Measurements from ENCODE around the gene UGT1A8.
A peak's percentile ranks its signal among the peaks of the same experiment; 100 is the strongest.
"Not testable (repeated sequence)": the region's sequence is repeated elsewhere in the genome, so short reads cannot be mapped to it uniquely, and the experiment has no call there.

Gene UGT1A8

DNA sequence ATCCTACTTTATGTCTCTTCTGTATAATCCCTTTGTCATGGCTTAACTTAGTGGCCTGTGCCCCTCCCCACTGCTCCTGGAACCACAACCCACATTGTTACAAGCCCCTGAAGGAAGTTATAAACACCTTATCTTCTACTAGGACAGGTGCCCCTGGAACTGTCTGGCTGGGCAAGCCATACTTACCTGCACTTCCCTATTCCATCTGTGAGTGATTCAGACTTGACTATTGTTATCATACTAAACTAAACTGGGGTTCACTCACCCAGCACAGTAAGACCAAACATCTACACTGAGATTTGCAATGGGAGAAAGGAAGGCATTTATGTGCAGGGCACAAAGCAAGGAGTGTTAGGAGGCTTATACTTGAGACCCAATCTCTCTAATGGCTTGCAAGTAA, 71.6 kb downstream of the UGT1A8 start:
- DNase-seq, result no peak

GRCh38 chr2:233689501-233689900, 72.1 kb downstream of the UGT1A8 start:
- no peak for DNase-seq

DNA sequence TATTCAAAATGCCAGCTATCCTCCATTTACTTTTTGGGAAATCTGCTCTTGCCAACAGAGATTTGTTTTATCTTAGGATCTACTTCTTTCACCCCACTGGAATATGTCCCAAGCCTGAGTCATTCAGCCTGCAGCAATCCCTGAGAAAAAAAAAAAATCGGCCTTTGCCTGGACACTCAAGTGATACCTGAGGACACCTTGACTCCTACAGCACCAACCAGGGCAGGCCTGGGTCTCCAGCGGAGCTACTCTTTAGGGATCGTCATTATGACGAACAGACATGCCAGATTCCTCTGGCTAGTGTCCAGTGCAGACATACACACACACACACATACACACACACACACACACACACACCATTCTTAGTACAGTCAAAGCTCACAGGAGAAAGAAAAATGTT, 73.0 kb downstream of the UGT1A8 start:
- DNase-seq, result no peak

DNA sequence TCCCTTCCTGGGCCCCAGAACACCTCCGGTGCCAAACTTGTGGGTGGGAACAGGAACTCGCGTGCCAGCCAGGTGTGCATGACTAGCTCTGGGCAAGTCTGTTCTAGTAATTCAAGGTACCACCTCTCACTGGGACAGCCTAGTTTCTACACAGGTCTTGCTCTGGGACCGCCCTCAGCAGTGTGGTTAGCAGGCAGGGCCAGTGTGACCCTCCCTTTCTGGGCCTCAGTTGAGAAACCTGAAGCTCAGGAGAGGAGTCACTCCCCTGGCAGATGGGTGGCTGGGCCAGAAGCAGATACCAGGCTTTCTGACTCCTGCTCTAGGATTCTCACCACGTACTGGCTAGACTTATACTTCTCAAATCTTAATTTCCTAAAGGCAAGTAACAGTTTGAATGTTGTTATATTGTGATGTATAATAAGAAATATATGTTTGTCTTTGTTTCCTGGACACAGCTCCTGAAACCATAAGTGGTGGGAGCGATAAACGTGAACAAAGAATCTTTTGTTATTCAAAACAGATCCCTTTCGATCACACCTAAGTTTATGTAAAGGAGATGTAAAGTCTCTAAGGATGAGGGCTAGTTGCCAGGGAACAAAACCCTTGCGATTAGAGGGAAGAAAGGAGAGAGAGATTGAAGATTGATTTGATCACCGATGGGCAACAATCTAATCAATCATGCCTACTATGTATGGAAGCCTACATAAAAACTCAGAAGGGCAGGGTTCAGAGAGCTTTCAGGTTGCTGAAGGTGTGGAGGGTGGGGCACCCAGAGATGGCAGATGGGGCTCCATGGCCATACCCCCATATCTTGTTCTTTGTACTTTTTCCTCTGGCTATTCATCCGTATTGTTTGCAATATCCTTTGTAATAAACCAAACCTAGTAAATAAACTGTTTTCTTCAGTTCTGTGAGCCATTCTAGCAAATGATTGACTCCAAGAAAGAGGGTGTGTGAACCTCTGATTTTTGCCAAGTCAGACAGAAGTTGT, 74.3 kb downstream of the UGT1A8 start:
- no peak for DNase-seq

GRCh38 chr2:233692648-233693047, 75.2 kb downstream of the UGT1A8 start, which contains the start of gene UGT1A6:
Gene UGT1A6 (plus strand): TSS chr2:233692890. CDS start chr2:233693005, 115 bp downstream.
- DNase-seq, result no peak

GRCh38 chr2:233693963-233694362, 76.5 kb downstream of the UGT1A8 start:
- no peak for DNase-seq

DNA sequence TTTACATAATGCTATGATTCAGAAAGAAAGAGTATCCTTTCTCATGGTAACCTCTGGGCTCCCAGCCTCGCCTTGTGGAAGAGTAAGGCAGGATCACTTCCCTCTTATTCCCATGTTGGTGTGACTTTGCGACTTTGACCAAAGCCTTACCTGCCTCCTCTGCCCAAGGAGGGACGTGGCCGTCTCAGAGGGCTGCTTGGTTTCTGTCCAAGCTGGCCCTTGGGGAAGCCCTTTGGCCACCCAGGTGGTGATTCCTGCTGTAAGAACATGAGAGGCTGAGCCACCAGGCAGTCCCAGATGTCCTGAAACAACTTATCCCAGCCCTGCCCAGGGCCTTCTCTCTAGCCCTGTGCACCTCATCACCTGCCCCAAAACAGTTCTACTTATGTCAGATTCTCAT, 81.3 kb downstream of the UGT1A8 start:
- DNase-seq, result no peak

GRCh38 chr2:233699424-233700027, 82.1 kb downstream of the UGT1A8 start:
- no peak for DNase-seq

- no peak for DNase-seq
Observed at GRCh38 chr2:233700028-233700635, 82.7 kb downstream of the UGT1A8 start.

DNA sequence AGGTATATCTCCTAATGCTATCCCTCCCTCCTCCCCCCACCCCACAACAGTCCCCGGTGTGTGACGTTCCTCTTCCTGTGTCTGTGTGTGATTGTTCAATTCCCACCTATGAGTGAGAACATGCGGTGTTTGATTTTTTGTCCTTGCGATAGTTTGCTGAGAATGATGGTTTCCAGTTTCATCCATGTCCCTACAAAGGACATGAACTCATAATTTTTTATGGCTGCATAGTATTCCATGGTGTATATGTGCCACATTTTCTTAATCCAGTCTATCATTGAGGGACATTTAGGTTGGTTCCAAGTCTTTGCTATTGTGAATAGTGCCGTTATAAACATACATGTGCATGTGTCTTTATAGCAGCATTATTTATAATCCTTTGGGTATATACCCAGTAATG, 83.4 kb downstream of the UGT1A8 start:
- DNase-seq, result not testable (repeated sequence)

GRCh38 chr2:233702238-233702637, 84.8 kb downstream of the UGT1A8 start:
- no peak for DNase-seq

DNA sequence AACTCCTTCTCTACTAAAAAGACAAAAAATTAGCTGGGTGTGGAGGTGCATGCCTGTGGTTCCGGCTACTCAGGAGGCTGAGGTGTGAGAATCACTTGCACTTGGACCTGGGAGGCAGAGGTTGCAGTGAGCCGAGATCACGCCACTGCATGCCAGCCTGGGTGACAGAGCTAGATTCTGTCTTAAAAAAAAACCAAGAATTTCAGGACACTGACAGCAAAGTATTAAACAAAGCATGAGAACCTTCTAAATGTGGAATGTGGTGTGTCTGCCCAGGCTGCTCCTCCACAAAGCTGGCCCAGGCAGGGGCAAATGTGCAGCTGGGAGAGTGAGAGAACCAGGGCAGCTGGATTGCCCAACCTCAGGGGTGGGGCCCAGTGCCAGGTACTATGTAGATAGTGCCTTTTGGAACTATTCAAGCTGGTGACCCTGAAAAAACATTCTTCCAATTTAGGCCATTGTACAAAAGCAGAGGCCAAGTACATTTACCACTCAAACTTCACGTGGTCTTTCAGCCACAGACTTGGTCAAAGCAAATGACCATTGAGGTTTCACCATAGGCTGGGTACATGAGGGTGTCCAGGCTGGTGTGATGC, 88.6 kb downstream of the UGT1A8 start:
- DNase-seq, result no peak

DNA sequence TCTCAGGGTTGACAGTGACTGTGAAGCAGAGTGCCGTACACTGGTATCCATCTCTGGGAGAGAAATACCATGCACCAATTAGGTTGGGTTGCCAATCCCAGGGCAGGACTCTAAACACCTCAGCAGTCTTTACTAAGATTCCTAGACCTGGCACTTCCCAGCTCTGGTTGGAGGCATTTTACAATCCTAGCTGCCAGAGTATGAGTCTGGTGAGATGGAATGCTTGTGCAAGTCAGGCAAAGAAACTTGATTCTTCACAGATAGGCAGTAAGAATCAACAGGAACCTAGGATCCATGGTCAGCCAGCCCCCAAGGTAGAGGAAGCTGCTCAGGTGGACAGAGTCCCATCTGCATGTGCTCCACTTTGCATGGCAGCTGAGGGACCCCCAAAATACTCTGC, 89.3 kb downstream of the UGT1A8 start:
- DNase-seq, result no peak

DNA sequence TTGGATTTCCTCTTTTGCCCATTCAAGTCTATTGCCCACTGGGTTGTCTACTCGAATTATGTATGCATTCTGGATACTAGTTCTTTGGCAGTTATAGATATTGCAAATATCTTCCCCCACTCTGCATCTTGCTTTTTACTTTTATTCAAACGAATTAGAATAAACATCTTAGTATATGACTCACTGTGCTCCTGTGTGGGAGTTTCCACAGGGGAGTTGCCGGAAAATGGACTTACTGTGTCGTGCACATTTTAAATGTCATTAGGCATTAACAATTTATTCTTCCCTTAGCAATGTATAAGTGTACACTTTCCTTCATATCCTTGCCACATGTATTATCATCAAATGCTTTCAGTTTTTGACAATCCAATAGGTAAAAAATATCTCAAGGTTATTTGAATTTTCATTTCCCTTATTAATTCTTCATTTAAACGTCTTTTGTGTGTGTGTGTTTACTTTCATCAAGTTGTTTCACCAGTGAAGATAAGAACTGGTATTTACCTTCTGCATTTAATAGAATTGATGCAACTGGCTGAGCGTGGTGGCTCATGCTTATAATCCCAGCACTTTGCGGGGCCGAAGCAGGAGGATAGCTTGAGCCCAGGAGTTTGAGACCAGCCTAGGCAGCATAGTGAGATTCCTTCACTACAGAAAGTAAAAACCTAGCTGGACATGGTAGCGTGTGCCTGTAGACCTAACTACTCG, 90.7 kb downstream of the UGT1A8 start:
- DNase-seq, result no peak

GRCh38 chr2:233708942-233709341, 91.5 kb downstream of the UGT1A8 start:
- DNase-seq, result no peak

- DNase-seq, result peak; percentile 48
Observed at GRCh38 chr2:233711312-233712008, 94.0 kb downstream of the UGT1A8 start.

DNA sequence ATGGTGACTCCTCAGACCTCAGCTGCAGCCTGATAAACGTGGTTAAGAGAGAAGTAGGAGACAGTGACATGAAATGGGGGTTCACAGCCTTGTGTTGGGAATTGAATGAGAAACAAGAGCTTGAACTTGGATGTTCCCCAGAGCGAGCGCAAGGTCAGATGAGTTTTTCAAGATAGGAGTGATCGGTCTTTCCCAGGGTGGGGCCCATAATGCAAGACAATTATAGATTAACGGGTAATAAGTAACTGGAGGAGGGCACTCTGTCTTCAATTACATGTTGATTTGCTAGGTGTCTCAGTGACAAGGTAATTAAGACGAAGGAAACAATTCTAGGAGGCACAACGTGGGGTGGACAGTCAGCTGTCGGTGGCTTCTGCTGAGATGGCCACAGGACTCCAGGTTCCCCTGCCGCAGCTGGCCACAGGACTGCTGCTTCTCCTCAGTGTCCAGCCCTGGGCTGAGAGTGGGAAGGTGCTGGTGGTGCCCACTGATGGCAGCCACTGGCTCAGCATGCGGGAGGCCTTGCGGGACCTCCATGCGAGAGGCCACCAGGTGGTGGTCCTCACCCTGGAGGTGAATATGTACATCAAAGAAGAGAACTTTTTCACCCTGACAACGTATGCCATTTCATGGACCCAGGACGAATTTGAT, 95.3 kb downstream of the UGT1A8 start, which contains the start of gene UGT1A5:
Gene UGT1A5 (plus strand): TSS at position 297 of the 651 bp plus-strand sequence. CDS start 85 bp downstream, at position 382.
- no peak for DNase-seq

- DNase-seq, result no peak
Observed at GRCh38 chr2:233713262-233713615, 95.8 kb downstream of the UGT1A8 start.

- DNase-seq, result no peak
Observed at GRCh38 chr2:233714121-233714520, 96.7 kb downstream of the UGT1A8 start.

GRCh38 chr2:233718552-233718951, 101.1 kb downstream of the UGT1A8 start, which contains the start of gene UGT1A4:
Gene UGT1A4 (plus strand): TSS chr2:233718736. CDS start chr2:233718821, 85 bp downstream.
- DNase-seq, result no peak

DNA sequence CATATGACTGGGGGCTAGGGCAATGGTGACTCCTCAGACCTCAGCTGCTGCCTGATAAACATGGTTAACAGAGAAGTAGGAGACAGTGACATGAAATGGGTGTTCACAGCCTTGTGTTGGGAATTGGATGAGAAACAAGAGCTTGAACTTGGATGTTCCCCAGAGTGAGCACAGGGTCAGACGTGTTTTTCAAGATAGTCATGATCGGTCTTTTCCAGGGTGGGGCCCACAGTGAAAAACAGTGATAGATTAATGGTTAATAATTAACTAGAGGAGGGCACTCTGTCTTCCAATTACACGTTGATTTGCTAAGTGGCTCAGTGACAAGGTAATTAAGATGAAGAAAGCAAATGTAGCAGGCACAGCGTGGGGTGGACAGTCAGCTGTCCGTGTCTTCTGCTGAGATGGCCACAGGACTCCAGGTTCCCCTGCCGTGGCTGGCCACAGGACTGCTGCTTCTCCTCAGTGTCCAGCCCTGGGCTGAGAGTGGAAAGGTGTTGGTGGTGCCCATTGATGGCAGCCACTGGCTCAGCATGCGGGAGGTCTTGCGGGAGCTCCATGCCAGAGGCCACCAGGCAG, 111.4 kb downstream of the UGT1A8 start, which contains the start of gene UGT1A3:
Gene UGT1A3 (plus strand): TSS at position 320 of the 579 bp plus-strand sequence. CDS start 85 bp downstream, at position 405.
- no peak for DNase-seq
